Endothelial cell of umbilical vein (primary cell): ENCODE measurements around the gene FAM174B. TPM values are rescaled to one million over a fixed set of nuclear protein-coding genes. Genes with fewer than 3 reads are reported as not detected.

Experiments
- BruUV-seq: library from RNA; stranded (reverse); fragments of 400-500 nt; replicated peaks from 2 replicates; lab custom pipeline; 2021; lab: Mats Ljungman, UMichigan
- CTCF ChIA-PET: fragments of 300-600, 350-600 bp; sonication (Branson Sonifier 250); formaldehyde crosslinking; loops from one replicate; lab custom pipeline; 2021; ENCODE audit warnings: antibody characterized with exemption, inconsistent platforms; lab: Charles Lee
- POLR2A ChIA-PET: fragments of 300-600, 350-600 bp; sonication (Branson Sonifier 250); formaldehyde crosslinking; loops from one replicate; lab custom pipeline; 2021; ENCODE audit warnings: antibody characterized with exemption, inconsistent platforms; lab: Charles Lee
- DNase-seq: peaks from one replicate; pipeline ENCODE4 v3.0.0-alpha.2; 2011; ENCODE audit warnings: low read depth, low spot score
- FAIRE-seq: peaks from 2 replicates; lab custom pipeline; 2011; peaks lifted over from hg19 to GRCh38; lab: Jason Lieb, UNC
- H2AFZ ChIP-seq: 2 replicates; pipeline ENCODE4 v1.6.0; 2012; ENCODE audit warnings: low read depth, low read length, control low read depth, inconsistent platforms
- H3K27ac ChIP-seq: 2 replicates; pipeline ENCODE4 v1.5.1; 2011; ENCODE audit warnings: low read depth, mild to moderate bottlenecking, control low read depth, low read length, moderate library complexity; ENCODE audit not compliant: insufficient read depth
- H3K27me3 ChIP-seq, 2 experiments: 2 replicates each; pipeline versions ENCODE4 v1.6.0 to v1.6.1; 2011; ENCODE audit warnings: low read length in 2 of 2, mixed read lengths in 1 of 2; ENCODE audit not compliant: control insufficient read depth in 2 of 2, insufficient read depth in 2 of 2
- H3K36me3 ChIP-seq, 2 experiments: 2 replicates in 1 of 2; 3 replicates in 1 of 2; pipeline ENCODE4 v1.5.1; 2011; ENCODE audit warnings: low read length in 2 of 2, mild to moderate bottlenecking in 1 of 2, moderate library complexity in 1 of 2; ENCODE audit not compliant: control insufficient read depth in 2 of 2, insufficient read depth in 2 of 2; ENCODE audit errors: extremely low read depth in 1 of 2
- H3K4me1 ChIP-seq: 3 replicates; pipeline ENCODE4 v1.5.1; 2011; ENCODE audit warnings: mild to moderate bottlenecking, low read length; ENCODE audit not compliant: control insufficient read depth, insufficient read depth; ENCODE audit errors: extremely low read depth
- H3K4me2 ChIP-seq: 2 replicates; pipeline ENCODE4 v1.6.1; 2011; ENCODE audit warnings: low read length, control low read depth, mixed read lengths; ENCODE audit not compliant: insufficient read depth
- H3K4me3 ChIP-seq, 3 experiments: fragments of 200-600 bp in 1 of 3; sonication (generic), shearing (Covaris generic) in 1 of 3; replicated peaks in 1 of 3; 2 replicates each; pipeline ENCODE4 v1.5.1; 2011 to 2016; ENCODE audit warnings: control low read depth in 3 of 3, low read length in 3 of 3, mild to moderate bottlenecking in 2 of 3, inconsistent platforms in 1 of 3, low read depth in 1 of 3, moderate library complexity in 1 of 3; ENCODE audit not compliant: insufficient read depth in 1 of 3
- H3K79me2 ChIP-seq: 2 replicates; pipeline ENCODE4 v1.6.0; 2012; ENCODE audit warnings: low read length, inconsistent platforms; ENCODE audit not compliant: control insufficient read depth, insufficient read depth
- H3K9ac ChIP-seq: replicated peaks from 2 replicates; pipeline ENCODE3; 2011; ENCODE audit warnings: low read length, control low read depth; ENCODE audit not compliant: insufficient read depth; ENCODE audit errors: extremely low read depth
- H3K9me1 ChIP-seq: replicated peaks from 3 replicates; pipeline ENCODE4 v1.6.0; 2011; ENCODE audit warnings: mild to moderate bottlenecking, low read length; ENCODE audit not compliant: control insufficient read depth, insufficient read depth; ENCODE audit errors: extremely low read depth
- H3K9me3 ChIP-seq: replicated peaks from 2 replicates; pipeline ENCODE4 v1.5.1; 2012; ENCODE audit warnings: low read length, inconsistent platforms; ENCODE audit not compliant: control insufficient read depth, insufficient read depth
- H4K20me1 ChIP-seq: replicated peaks from 2 replicates; pipeline ENCODE3; 2011; ENCODE audit warnings: mild to moderate bottlenecking, low read length; ENCODE audit not compliant: control insufficient read depth, insufficient read depth; ENCODE audit errors: extremely low read depth
- EZH2 ChIP-seq: IDR thresholded peaks from 2 replicates; pipeline ENCODE4 v1.6.1; 2012; ENCODE audit warnings: borderline replicate concordance, low read depth, mild to moderate bottlenecking, moderate library complexity, low read length, inconsistent platforms; ENCODE audit not compliant: severe bottlenecking
- FOS ChIP-seq: IDR thresholded peaks from 2 replicates; pipeline ENCODE4 v1.6.1; 2011; ENCODE audit warnings: mild to moderate bottlenecking, low read length, moderate library complexity, borderline replicate concordance; ENCODE audit not compliant: insufficient read depth
- GATA2 ChIP-seq: IDR thresholded peaks from 2 replicates; pipeline ENCODE4 v1.7.0; 2011; ENCODE audit warnings: low read depth, mild to moderate bottlenecking, moderate library complexity, mixed read lengths, low read length; ENCODE audit not compliant: insufficient read length, insufficient read depth
- MAX ChIP-seq: IDR thresholded peaks from 2 replicates; pipeline ENCODE4 v1.6.1; 2011; ENCODE audit not compliant: insufficient read depth, insufficient read length
- POLR2AphosphoS5 ChIP-seq: IDR thresholded peaks from 2 replicates; pipeline ENCODE4 v1.6.1; 2012; ENCODE audit warnings: low read depth, mild to moderate bottlenecking, control low read depth, low read length, moderate library complexity; ENCODE audit not compliant: insufficient read depth
- dilution Hi-C: fragments of 300-500 bp; cut with MboI; formaldehyde crosslinking; loops from one replicate; pipeline ENCODE4 v1.15.0; 2019; ENCODE audit warnings: low sequenced_read_pairs; ENCODE audit not compliant: extremely low pct_ligation_motif_present
- intact Hi-C: fragments of 100-400 bp; cut with micrococcal nuclease; formaldehyde crosslinking; loops from one replicate; pipeline ENCODE4 v1.10.0; 2022
- polyA plus RNA-seq, 4 experiments: library from polyadenylated mRNA; depleted of rRNA in 3 of 4; stranded (reverse) in 3 of 4; unstranded in 1 of 4; fragments of >200 nt; gene quantifications; 2 replicates each; pipeline versions ENCODE4 v1.2.1 to v1.2.3, GENCODE V29; 2011 to 2012; ENCODE audit warnings: missing spikeins in 1 of 4
- total RNA-seq: library from RNA; stranded (reverse); gene quantifications from 2 replicates; pipeline ENCODE4 v1.2.3, GENCODE V29; 2021
- TF ChIP-seq, protein P1 (sequence below), 2 donors: IDR thresholded peaks; 1 replicate in 1 of 2; 2 replicates in 1 of 2; pipeline ENCODE4 v1.5.1; 2011; ENCODE audit warnings: low read length in 2 of 2, mild to moderate bottlenecking in 2 of 2, moderate library complexity in 2 of 2, control low read depth in 1 of 2, inconsistent platforms in 1 of 2, low read depth in 1 of 2; ENCODE audit not compliant: insufficient read depth in 1 of 2; ENCODE audit errors: extremely low read depth in 1 of 2

Gene FAM174B
- total and polyA plus RNA-seq, 2 donors (not counting 3 experiments of a cell fraction or from before 2014, with no cell fraction given): 25.9 to 30.2 TPM

DNA sequence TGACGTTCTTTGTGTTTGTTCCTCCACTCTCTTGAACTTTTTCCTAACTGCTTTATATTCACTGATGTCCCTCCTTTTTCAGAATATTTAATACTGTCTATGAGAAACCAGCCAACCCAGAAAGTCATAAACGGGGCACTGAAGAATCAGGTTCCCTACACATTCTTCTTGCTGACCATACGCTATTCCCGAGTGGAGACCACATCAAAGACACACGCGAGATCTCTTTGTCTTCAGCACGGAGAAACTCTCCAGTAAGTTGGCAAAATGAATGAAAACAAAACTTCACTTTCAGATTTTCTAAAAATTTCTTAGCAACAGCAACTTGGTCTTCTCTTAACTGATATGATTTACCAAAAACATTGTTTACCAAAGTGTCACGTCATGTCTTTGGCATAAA, 22.6 kb downstream of the FAM174B start:
- CTCF ChIA-PET: interaction anchor here (1.0 kb wide), 1 partner anchor 455 kb away, joined by 3 read pairs; no protein-coding TSS in a partner anchor
- Histone ChIP-seq H3K36me3 (peaks cover 0 to 3% of the 10 kb centered on the region in 2 experiments), H3K27me3 (no peaks in the 10 kb centered on the region), H3K9me1 (no peaks in the 10 kb centered on the region), H3K4me2 (no peak overlapping the region), H3K4me1 (peaks cover 8% of the 10 kb centered on the region), H3K27ac (no peak overlapping the region), H3K79me2 (peaks cover 70% of the 10 kb centered on the region), H3K9me3 (no peaks in the 10 kb centered on the region), H3K4me3 (no peak overlapping the region), H3K9ac (no peak overlapping the region), H2AFZ (no peak overlapping the region), H4K20me1 (no peaks in the 10 kb centered on the region)
- no TSS peak for BruUV-seq
- intact Hi-C loops (no loop called here), dilution Hi-C loops (no loop called here)
- no peak for FAIRE-seq
- POLR2A ChIA-PET: no interaction called here
- TF ChIP-seq GATA2: no peak
- TF ChIP-seq FOS: no peak
- no peak for DNase-seq

GRCh38 chr15:92631721-92632120, 23.9 kb downstream of the FAM174B start:
- ChIA-PET POLR2A (no interaction called here), CTCF (interaction anchor here (1.0 kb wide), 1 partner anchor 456 kb away, joined by 3 read pairs; no protein-coding TSS in a partner anchor)
- no peaks in the 10 kb centered on the region for H3K9me3 ChIP-seq
- H3K4me2 ChIP-seq: no peak overlapping the region
- H2AFZ ChIP-seq: no peak overlapping the region
- no peak overlapping the region for H3K4me3 ChIP-seq
- no TSS peak for BruUV-seq
- no peak overlapping the region for H3K9ac ChIP-seq
- H3K79me2 ChIP-seq: peaks cover 65% of the 10 kb centered on the region
- no peaks in the 10 kb centered on the region for H3K9me1 ChIP-seq
- intact Hi-C loops: no loop called here
- TF ChIP-seq FOS: no peak
- TF ChIP-seq MAX: no peak
- TF ChIP-seq EZH2: no peak
- TF ChIP-seq, protein P1, sequence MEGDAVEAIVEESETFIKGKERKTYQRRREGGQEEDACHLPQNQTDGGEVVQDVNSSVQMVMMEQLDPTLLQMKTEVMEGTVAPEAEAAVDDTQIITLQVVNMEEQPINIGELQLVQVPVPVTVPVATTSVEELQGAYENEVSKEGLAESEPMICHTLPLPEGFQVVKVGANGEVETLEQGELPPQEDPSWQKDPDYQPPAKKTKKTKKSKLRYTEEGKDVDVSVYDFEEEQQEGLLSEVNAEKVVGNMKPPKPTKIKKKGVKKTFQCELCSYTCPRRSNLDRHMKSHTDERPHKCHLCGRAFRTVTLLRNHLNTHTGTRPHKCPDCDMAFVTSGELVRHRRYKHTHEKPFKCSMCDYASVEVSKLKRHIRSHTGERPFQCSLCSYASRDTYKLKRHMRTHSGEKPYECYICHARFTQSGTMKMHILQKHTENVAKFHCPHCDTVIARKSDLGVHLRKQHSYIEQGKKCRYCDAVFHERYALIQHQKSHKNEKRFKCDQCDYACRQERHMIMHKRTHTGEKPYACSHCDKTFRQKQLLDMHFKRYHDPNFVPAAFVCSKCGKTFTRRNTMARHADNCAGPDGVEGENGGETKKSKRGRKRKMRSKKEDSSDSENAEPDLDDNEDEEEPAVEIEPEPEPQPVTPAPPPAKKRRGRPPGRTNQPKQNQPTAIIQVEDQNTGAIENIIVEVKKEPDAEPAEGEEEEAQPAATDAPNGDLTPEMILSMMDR (IDR thresholded peaks at IDR 0.05; ENCODE audit: extremely low read depth in 1 of 2, insufficient read depth in 1 of 2, low read depth in 1 of 2, low read length in 2 of 2): no peak
- no peak for TF ChIP-seq POLR2AphosphoS5
- no peak for TF ChIP-seq GATA2
- peaks cover 8% of the 10 kb centered on the region for H3K4me1 ChIP-seq
- no peak for DNase-seq
- H3K36me3 ChIP-seq: peaks cover 0 to 3% of the 10 kb centered on the region in 2 experiments
- FAIRE-seq: no peak
- H4K20me1 ChIP-seq: no peaks in the 10 kb centered on the region
- H3K27ac ChIP-seq: no peak overlapping the region
- dilution Hi-C loops: no loop called here
- no peaks in the 10 kb centered on the region for H3K27me3 ChIP-seq
